HG02970 (cell line): ENCODE results near the gene ACOT2.
"Not testable (repeated sequence)": the region's sequence is repeated elsewhere in the genome, so short reads cannot be mapped to it uniquely, and the experiment has no call there.

Experiments
- ATAC-seq: cut with Tn5 transposase; IDR thresholded peaks from one replicate; pipeline ENCODE4 v1.9.1; 2021; ENCODE audit warnings: mild to moderate bottlenecking, moderate library complexity, moderate number of reproducible peaks; ENCODE audit not compliant: unreplicated experiment, low FRiP score

ACOT2 gene, protein sequence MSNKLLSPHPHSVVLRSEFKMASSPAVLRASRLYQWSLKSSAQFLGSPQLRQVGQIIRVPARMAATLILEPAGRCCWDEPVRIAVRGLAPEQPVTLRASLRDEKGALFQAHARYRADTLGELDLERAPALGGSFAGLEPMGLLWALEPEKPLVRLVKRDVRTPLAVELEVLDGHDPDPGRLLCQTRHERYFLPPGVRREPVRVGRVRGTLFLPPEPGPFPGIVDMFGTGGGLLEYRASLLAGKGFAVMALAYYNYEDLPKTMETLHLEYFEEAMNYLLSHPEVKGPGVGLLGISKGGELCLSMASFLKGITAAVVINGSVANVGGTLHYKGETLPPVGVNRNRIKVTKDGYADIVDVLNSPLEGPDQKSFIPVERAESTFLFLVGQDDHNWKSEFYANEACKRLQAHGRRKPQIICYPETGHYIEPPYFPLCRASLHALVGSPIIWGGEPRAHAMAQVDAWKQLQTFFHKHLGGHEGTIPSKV

GRCh38 chr14:73569185-73569958 lies at the start of gene ACOT2:
Gene ACOT2 (plus strand): TSS chr14:73569213. CDS start chr14:73569241, 28 bp downstream.
- peak; percentile 42 for ATAC-seq

DNA sequence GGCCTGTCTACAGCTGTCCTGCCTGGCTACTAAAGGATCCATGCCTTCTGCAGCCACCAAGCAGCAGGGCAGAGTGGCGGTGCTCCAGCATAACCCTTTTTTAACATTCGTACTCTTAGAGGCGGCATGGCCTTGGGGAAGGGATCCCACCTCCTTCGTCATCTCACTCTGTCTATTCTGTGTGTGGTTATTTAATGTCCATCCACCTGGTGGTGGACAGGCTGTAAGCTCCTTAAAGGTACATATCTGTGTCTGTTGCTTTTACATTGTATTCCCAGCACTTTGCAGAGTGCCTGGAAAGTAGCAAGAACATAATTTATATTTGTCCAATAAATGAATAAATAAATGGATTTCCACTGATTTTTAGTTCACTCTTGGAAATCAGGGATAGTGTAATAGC lies 47.8 kb upstream of the ACOT2 start:
- ATAC-seq: no peak

GRCh38 chr14:73524493-73524892 lies 44.5 kb upstream of the ACOT2 start:
- no peak for ATAC-seq

- no peak for ATAC-seq
Measured at GRCh38 chr14:73526036-73526984, 42.7 kb upstream of the ACOT2 start.

DNA sequence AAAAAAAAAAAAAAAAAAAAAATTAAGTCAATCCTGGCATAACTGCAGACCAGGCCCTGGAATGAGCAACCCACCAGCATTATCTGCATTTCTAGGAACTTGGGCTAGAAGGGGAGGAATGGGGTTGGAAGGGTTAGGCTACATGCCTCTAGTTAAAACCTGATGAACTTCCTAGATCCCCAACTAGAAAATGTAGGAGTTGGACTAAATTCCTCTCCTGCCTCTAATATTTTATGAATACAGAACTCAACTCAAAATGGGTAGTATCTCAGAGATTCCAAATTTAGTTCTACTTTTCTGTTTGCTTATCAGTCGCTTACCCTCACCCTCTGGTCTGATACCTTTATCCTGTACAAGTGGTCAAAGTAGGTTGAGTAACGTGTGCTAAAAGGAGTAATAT lies 39.7 kb upstream of the ACOT2 start:
- ATAC-seq: not testable (repeated sequence)

DNA sequence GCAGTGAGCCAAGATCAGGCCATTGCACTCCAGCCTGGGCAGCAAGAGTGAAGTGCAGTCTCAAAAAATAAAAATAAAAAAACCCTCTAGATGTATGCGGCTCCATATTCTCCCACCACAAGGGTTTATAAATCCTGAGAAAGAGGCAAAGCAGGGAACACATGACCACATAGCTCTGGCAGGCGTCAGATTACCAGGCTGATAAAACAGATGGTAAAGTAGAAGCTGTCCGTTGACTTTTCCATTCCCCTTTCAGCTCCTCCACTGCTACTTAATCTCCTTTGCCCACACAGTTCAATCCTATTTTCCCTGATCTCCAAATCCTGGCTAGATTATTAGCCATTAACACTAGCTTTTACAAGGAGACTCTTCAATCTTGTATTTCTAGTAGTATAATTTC lies 37.0 kb upstream of the ACOT2 start:
- not testable (repeated sequence) for ATAC-seq

DNA sequence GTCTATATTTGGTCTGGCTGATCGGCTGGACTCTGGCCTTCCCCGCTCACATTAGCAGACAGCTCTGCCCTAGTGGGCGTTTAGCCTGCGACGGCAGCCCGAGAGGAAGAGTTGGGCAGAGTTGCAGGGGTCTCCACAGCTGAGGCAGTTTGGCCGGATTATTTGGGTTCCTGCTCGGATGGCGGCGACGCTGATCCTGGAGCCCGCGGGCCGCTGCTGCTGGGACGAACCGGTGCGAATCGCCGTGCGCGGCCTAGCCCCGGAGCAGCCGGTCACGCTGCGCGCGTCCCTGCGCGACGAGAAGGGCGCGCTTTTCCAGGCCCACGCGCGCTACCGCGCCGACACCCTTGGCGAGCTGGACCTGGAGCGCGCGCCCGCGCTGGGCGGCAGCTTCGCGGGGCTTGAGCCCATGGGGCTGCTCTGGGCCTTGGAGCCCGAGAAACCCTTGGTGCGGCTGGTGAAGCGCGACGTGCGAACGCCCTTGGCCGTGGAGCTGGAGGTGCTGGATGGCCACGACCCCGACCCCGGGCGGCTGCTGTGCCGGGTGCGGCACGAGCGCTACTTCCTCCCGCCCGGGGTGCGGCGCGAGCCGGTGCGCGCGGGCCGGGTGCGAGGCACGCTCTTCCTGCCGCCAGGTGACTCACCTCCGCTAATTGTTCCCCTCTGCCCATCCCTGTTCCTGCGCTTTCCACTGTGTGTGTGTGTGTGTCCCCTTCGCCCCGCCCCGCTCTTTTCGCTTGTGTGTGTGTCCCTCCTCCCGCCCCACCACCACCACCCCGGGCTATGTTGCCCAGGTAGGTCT lies 31.6 kb upstream of the ACOT2 start:
- ATAC-seq: not testable (repeated sequence)

GRCh38 chr14:73539017-73539416 lies 30.0 kb upstream of the ACOT2 start:
- not testable (repeated sequence) for ATAC-seq

DNA sequence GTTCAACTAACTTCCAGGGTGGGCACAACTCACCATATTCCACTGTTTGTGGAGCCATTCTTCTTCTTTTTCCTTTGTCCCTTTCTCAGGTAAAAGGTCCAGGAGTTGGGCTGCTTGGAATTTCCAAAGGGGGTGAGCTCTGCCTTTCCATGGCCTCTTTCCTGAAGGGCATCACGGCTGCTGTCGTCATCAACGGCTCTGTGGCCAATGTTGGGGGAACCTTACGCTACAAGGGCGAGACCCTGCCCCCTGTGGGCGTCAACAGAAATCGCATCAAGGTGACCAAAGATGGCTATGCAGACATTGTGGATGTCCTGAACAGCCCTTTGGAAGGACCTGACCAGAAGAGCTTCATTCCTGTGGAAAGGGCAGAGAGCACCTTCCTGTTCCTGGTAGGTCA lies 26.1 kb upstream of the ACOT2 start:
- not testable (repeated sequence) for ATAC-seq

GRCh38 chr14:73545353-73545752 lies 23.7 kb upstream of the ACOT2 start:
- not testable (repeated sequence) for ATAC-seq

DNA sequence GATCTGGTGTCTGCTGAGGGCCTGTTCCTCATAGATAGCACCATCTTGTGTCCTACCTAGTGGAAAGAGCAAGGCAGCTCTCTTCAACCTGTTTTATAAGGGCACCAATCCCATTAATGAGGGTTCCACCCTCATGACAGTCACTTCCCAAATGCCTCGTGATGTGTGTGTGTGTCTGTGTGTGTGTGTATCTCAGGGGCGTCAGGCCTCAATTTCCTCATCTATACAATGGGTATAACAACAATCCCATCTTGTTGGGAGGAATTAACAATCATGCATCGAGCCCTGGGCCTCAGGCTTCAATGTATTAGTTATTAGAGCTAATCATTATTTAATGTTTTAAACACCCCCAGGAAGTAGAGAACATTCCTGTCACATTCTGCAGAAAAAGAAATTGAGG lies 19.9 kb upstream of the ACOT2 start:
- not testable (repeated sequence) for ATAC-seq

DNA sequence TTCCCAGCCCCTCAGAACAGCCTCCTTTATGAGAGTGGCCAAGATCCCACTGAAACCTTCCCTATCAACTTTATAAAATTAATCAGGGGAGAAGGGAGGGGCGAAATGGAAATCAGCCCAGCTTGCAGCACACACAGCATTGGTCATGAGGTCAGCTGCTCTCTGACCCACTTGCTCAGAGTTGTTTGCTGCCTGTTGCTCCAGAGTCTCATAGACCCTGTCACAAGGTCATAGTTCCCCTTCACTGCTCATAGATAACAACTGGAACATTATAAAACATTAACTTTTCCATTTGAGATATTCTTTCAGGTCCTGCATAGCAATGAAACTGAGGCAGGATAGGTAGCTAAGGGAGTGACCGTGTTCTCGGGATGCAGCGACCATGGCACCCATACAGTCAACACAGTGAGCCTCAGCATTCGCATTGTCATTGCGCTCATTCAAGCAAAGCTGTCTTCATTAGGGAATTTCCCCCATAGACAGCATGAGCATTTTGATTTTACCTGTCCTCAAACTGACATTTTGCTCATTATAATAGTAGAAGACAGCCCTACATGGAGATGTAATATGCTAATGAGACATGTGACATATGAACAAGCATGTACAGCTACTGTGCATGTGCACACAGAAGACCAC lies 19.0 kb upstream of the ACOT2 start:
- not testable (repeated sequence) for ATAC-seq

DNA sequence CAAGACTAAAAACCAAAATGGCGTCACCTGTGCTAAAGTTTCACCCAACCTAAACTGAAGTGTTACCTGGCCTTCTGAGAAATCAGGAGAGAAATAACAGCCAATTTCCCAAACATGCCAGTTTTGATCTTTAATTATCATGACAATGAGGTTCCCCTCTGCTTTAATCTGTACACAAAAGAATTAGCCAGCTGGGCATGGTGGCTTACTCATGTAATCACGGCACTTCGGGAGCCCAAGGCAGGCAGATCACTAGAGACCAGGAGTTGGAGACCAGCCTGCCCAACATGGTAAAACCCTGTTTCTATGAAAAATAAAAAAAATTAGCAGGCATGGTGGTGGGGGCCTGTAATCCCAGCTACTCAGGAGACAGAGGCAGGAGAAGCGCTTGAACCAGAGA lies 15.2 kb upstream of the ACOT2 start:
- no peak for ATAC-seq

GRCh38 chr14:73557201-73557600 lies 11.8 kb upstream of the ACOT2 start:
- not testable (repeated sequence) for ATAC-seq

DNA sequence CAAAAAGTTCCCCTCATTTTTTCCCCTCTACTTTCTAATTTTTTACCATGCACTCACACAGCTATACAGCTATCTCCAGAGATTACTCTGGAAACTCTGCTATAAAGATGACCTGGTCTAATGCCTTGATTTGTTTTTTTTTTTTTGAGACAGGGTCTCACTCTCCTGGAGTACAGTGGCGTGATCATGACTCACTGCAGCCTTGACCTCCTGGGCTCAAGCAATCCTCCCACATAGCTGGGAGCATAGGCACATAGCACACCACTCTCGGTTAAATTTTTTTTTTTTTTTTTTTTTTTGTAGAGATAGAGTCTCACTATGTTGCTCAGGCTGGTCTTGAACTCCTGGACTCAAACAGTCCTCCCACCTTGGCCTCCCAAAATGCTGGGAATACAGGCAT lies 10.8 kb upstream of the ACOT2 start:
- not testable (repeated sequence) for ATAC-seq

DNA sequence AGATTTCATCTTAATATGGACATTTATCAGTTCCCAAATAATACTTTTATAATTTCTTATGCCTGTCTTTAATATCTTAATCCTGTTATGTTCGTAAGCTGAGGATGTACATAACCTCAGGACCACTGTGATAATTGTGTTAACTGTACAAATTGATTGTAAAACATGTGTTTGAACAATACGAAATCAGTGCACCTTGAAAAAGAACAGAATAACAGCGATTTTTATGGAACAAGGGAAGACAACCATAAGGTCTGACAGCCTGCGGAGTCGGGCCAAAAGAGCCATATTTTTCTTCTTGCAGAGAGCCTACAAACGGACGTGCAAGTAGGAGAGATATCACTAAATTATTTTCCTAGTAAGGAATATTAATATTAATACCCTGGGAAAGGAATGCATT lies 6.8 kb upstream of the ACOT2 start:
- ATAC-seq: not testable (repeated sequence)

DNA sequence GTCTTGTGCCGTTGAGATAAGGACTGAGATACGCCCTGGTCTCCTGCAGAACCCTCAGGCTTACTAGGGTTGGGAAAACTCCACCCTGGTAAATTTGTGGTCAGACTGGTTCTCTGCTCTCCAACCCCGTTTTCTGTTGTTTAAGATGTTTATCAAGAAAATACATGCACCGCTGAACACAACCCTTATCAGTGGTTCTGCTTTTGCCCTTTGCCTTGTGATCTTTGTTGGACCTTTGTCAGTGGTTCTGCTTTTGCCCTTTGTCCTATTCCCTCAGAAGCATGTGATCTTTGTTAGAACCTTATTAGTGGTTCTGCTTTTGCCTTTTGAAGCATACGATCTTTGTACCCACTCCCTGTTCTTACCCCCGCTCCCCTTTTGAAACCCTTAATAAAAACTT lies 6.3 kb upstream of the ACOT2 start:
- not testable (repeated sequence) for ATAC-seq

GRCh38 chr14:73566431-73566830 lies 2.6 kb upstream of the ACOT2 start:
- not testable (repeated sequence) for ATAC-seq

- not testable (repeated sequence) for ATAC-seq
Measured at GRCh38 chr14:73566935-73567334, 2.1 kb upstream of the ACOT2 start.
